22Rv1 (cell line): ENCODE data around the gene RRN3.
"Not testable (repeated sequence)": the region's sequence is repeated elsewhere in the genome, so short reads cannot be mapped to it uniquely, and the experiment has no call there.

Source experiments
- H3K27ac ChIP-seq: fragments of 450-650 bp; 2 replicates; pipeline ENCODE4 v1.5.1; 2017
- CTCF ChIP-seq: fragments of 450-650 bp; IDR thresholded peaks from 2 replicates; pipeline ENCODE4 v1.5.1; 2017; ENCODE audit warnings: mild to moderate bottlenecking
- ZFX ChIP-seq: fragments of 450-650 bp; IDR thresholded peaks from 2 replicates; pipeline ENCODE4 v1.6.1; 2017; ENCODE audit warnings: antibody characterized with exemption, borderline replicate concordance

The RRN3 gene

DNA sequence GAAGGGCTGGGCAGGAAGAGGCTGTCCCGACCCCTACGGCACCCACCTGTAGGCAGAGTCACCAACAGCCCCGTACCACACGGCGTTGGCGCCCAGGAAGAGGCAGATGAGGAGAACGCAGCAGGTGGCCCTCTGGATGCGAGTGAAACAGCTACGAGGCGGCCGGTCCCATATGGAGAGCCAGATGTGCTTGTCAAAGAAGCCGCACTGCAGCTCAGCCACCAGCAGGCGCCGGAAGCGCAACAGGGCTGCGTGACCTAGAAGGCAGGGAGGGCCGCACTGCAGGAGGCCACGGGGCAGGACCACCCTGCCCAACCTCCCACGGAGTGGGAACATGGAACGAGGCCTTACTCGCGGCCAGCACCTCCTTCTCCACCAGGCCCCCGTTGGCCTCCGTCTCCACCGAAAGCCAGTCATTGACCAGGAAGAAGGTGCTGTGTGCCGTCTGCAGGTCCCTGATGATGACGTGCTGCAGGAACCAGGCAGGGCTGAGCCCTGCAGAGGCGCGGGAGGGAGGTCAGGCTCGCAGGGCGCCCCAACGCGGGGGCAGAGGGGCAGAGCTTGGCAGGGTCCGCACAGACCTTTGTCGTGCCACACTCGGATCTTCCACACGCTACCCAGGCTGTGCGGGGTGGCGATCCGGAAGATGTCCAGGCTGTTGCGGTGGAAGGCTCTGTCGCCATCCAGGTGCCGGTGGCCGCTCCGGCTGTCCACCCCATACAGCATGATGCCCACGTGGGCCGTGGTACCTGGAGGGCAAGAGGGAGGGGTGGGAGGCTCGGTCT lies 33.8 kb upstream of the RRN3 start:
- not testable (repeated sequence) for H3K27ac ChIP-seq

DNA sequence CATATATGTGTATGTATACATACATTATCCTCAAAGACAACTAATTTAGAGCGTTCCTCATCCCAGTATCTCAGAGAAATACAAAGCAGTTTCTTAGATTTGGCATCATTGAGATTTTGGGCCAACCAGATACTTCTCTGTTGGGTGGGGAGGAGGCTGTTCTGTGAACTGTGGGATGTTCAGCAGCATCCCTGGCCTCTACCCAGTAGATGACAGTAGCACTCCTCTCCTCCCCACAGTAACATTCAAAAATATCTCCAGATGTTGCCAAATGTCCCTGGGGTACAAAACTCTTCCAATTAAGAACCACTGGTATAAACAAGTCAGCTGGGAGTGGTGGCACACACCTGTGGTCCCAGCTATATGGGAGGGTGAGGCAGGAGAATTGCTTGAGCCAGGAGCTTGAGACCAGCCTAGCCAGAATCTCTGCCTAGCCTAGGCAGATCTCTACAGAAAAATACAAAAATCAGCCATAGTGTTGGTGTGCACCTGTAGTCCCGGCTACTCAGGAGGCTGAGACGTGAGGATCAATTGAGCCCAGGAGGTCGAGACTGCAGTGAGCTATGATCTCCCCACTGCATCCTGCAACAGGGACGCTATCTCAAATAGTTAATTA lies 6.4 kb upstream of the RRN3 start:
- not testable (repeated sequence) for H3K27ac ChIP-seq

- not testable (repeated sequence) for H3K27ac ChIP-seq
Measured at GRCh38 chr16:15099366-15099909, 5.4 kb upstream of the RRN3 start.

DNA sequence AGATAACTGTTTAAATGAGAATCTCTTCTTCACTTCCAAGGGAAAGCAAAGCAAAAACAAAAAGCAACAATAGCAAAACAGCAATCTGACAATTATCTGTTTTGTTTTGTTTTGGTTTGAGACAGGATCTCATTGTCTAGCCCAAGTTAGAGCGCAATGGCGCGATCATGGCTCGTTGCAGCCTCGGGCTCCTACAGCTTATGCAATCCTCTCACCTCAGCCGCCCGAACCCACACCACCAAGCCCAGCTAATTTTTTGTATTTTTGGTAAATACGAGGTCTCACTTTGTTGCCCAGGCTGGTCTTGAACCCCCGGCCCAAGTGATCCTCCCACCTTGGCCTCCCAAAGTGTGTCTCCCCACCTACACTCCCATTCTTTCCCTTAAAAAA lies 2.5 kb upstream of the RRN3 start:
- not testable (repeated sequence) for H3K27ac ChIP-seq

DNA sequence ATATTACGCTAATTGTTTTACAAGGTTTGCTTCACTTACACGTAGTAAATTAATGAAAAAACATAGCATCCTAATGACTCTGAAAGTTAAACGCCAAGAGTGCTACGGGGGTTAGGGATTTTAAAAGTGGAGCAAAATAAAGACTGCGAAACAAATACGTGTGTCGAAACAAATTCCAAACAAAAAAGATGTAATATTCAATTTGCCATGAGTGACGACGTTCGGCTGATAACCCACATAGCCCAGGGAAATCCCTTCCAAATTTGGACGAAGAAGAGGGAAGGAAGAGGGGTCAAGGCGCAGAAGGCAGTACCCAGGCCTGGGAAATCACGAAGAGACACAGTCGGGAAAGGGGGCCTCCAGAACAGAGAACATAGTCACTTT lies 509 bp downstream of the RRN3 start:
- H3K27ac ChIP-seq, result peak overlapping the region; percentile 56

- H3K27ac ChIP-seq, result not testable (repeated sequence)
Measured at GRCh38 chr16:15090663-15091269, 3.3 kb downstream of the RRN3 start.

DNA sequence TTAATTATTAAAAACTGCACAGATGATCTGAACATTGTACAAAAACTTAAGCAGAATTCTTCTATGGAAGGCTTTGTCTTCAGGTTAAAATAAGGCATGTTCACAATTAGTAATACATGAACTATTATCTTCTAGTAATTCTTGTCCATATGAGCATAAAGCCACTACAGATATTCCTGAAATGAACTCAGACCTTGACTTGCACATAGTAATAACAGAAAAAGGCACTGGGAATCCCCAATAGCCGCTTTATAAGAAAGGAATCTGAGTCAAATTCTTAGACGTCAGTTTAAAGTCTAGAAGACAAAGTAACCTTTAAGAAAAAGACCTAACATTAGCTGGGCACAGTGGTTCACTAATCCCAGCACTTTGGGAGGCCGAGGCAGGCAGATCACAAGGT lies 11.3 kb downstream of the RRN3 start:
- not testable (repeated sequence) for H3K27ac ChIP-seq

DNA sequence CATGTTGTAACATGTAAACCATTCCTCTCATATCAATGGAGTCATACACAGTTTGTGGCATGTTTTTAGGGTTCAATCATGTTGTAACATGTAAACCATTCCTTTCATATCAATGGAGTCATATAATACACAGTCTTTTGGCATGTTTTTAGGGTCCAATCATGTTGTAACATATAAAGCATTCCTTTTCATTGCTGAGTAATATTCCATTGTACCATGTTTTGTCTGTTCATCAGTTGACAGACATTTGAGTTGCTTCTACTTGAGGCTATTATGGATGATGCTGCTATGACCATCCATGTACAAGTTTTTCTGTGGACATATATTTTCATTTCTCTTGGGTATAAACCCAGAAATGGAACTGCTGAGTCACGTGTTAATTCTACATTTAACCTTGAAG lies 13.2 kb downstream of the RRN3 start:
- not testable (repeated sequence) for H3K27ac ChIP-seq

DNA sequence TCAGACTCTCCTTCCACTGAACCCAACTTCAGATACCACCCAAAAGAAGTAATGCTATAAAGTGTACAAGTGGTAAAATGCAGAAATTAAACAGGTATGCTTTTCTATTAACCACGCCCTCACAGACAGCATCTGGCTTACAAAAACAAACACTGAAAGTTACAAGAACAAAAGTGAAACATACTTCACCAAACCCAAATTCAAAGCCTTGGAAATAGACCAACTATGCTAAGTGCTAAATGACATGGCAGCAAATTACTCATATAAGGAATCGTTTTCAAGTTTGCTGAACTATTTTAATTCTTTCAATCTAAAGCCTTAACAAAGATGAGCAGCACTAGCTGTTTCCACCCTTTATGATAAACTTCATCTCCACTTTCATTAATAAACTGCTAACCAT lies 17.9 kb downstream of the RRN3 start:
- H3K27ac ChIP-seq, result not testable (repeated sequence)

DNA sequence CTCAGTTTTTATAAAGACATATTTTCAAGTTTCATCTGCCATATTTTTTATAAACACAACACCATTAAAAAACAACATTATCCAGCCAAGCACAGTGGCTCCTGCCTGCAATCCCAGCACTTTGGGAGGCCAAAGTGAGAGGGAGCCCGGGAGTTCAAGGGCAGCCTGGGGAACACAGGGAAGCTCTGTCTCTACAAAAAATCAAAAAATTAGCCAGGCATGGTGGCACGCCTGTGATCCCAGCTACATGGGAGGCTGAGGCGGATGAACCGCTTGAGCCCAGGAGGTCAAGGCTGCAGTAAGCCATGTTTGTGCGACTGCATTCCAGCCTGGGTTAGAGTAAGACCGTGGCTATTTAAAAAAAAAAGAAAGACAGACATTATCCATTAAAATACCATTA lies 21.0 kb downstream of the RRN3 start:
- H3K27ac ChIP-seq, result no peak overlapping the region
- no peak for TF ChIP-seq ZFX
- TF ChIP-seq CTCF, result no peak

GRCh38 chr16:15071916-15072769 lies 21.9 kb downstream of the RRN3 start:
- TF ChIP-seq CTCF, result peak; percentile 66
- H3K27ac ChIP-seq, result not testable (repeated sequence)

GRCh38 chr16:15071013-15071412 lies 23.1 kb downstream of the RRN3 start:
- H3K27ac ChIP-seq, result not testable (repeated sequence)

DNA sequence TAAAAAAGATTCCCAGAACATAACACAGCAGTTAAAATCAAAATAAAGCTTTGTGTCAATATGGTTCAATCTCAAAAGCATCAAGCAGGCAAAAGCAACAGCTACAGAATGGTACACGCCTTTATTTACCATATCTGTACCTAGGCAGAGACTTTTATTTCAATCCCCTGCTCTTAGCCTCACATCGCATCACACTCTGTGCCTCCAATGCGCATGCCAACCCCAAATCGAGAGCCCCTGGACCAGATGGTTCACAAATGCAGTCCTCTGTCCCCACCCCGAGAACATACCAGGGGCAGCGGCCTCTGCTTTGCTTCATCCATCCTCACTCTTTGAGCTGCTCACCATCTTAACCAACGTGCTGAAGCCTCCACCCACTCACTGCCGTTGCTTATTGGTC lies 27.4 kb downstream of the RRN3 start:
- not testable (repeated sequence) for H3K27ac ChIP-seq

DNA sequence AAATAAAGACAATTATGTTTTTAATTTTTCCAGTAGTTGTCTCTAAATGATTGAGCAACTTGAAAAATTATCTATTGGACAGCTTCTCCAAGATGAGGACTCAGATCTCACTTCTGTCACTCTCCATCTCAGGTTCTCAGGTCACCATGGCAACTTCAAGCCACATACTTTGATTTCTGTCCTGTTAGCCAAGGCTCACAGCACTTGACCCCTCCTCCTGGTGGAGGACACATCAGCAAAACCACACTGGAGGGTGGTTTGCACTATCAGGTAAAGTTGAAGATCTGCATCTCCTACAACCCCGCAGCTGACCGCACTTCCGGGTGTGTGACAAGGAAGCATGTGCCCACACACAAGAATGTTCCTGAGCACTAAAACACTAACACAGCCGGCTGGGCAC lies 28.1 kb downstream of the RRN3 start:
- H3K27ac ChIP-seq, result not testable (repeated sequence)

GRCh38 chr16:15062085-15062810 lies 31.8 kb downstream of the RRN3 start:
- H3K27ac ChIP-seq, result not testable (repeated sequence)
